GM23338 (cell line): ENCODE data around the gene ZDHHC4. TPM values are rescaled to one million over a fixed set of nuclear protein-coding genes. Genes with fewer than 3 reads are reported as not detected.

Source experiments
- ATAC-seq: fragments of 200-7000 bp; cut with Tn5 transposase; 3 replicates; pipeline ENCODE4 v1.9.1; 2020
- DNase-seq: peaks from one replicate; pipeline ENCODE4 v3.0.0-alpha.2; 2015; ENCODE audit warnings: low spot score
- H2AFZ ChIP-seq: fragments of 200-600 bp; sonication (generic); 2 replicates; pipeline ENCODE4 v1.8.0; 2016; ENCODE audit warnings: antibody characterized with exemption, mild to moderate bottlenecking, moderate library complexity
- H3F3A ChIP-seq: fragments of 200-600 bp; sonication (generic); replicated peaks from 2 replicates; pipeline ENCODE4 v1.8.0; 2017; ENCODE audit warnings: antibody characterized with exemption, mixed run types, low read depth
- H3K27ac ChIP-seq: fragments of 200-600 bp; sonication (generic); 2 replicates; pipeline ENCODE4 v1.6.1; 2016; ENCODE audit warnings: low read depth
- H3K27me3 ChIP-seq: fragments of 200-600 bp; sonication (generic); 2 replicates; pipeline ENCODE4 v1.8.0; 2016; ENCODE audit warnings: mild to moderate bottlenecking, mixed run types, moderate library complexity; ENCODE audit not compliant: insufficient read depth
- H3K36me3 ChIP-seq: fragments of 200-600 bp; sonication (generic); 2 replicates; pipeline ENCODE4 v1.8.0; 2016; ENCODE audit warnings: mild to moderate bottlenecking; ENCODE audit not compliant: insufficient read depth
- H3K4me1 ChIP-seq: fragments of 200-600 bp; sonication (generic); 2 replicates; pipeline ENCODE4 v1.8.0; 2016; ENCODE audit warnings: mild to moderate bottlenecking, moderate library complexity; ENCODE audit not compliant: insufficient read depth
- H3K4me2 ChIP-seq: fragments of 200-600 bp; sonication (generic); 2 replicates; pipeline ENCODE4 v1.7.1; 2017; ENCODE audit warnings: mixed run types
- H3K4me3 ChIP-seq: fragments of 200-600 bp; sonication (generic); 2 replicates; pipeline ENCODE4 v1.6.1; 2016; ENCODE audit warnings: mixed run types
- H3K79me2 ChIP-seq: fragments of 200-600 bp; sonication (generic); replicated peaks from 2 replicates; pipeline ENCODE4 v1.8.0; 2017; ENCODE audit warnings: mild to moderate bottlenecking; ENCODE audit not compliant: insufficient read depth
- H3K9me2 ChIP-seq: fragments of 200-600 bp; sonication (generic); 2 replicates; pipeline ENCODE4 v1.8.0; 2017; ENCODE audit not compliant: insufficient read depth
- H4K20me1 ChIP-seq: fragments of 200-600 bp; sonication (generic); replicated peaks from 2 replicates; pipeline ENCODE4 v1.8.0; 2017; ENCODE audit warnings: mild to moderate bottlenecking; ENCODE audit not compliant: insufficient read depth
- H3K27ac Mint-ChIP-seq: 2 replicates; pipeline ENCODE4 v1.8.0; 2020; ENCODE audit warnings: inconsistent platforms, mild to moderate bottlenecking, moderate library complexity, mixed read lengths
- H3K27me3 Mint-ChIP-seq: 3 replicates; pipeline ENCODE4 v1.8.0; 2022; ENCODE audit warnings: low read depth, mild to moderate bottlenecking, moderate library complexity, mixed read lengths, inconsistent platforms; ENCODE audit not compliant: insufficient read depth, poor library complexity
- H3K36me3 Mint-ChIP-seq: 3 replicates; pipeline ENCODE4 v1.8.0; 2021; ENCODE audit warnings: low read depth, mild to moderate bottlenecking, inconsistent platforms, moderate library complexity, mixed read lengths
- H3K4me1 Mint-ChIP-seq: 3 replicates; pipeline ENCODE4 v1.8.0; 2020; ENCODE audit warnings: mild to moderate bottlenecking, inconsistent platforms, mixed read lengths
- H3K4me3 Mint-ChIP-seq: 3 replicates; pipeline ENCODE4 v1.8.0; 2021; ENCODE audit warnings: moderate library complexity, mild to moderate bottlenecking, inconsistent platforms, mixed read lengths
- H3K9me3 Mint-ChIP-seq: 3 replicates; pipeline ENCODE4 v1.8.0; 2020; ENCODE audit warnings: moderate library complexity, mild to moderate bottlenecking, inconsistent platforms, mixed read lengths
- EZH2 ChIP-seq: fragments of 200-600 bp; sonication (generic); IDR thresholded peaks from one replicate; pipeline ENCODE4 v1.8.0; 2017; ENCODE audit warnings: antibody characterized with exemption, mild to moderate bottlenecking, low read depth; ENCODE audit not compliant: unreplicated experiment
- JUNB ChIP-seq: IDR thresholded peaks from one replicate; pipeline ENCODE4 v1.6.1; 2016; ENCODE audit warnings: antibody characterized with exemption; ENCODE audit not compliant: unreplicated experiment
- POLR2AphosphoS5 ChIP-seq: IDR thresholded peaks from 2 replicates; pipeline ENCODE4 v1.6.1; 2016; ENCODE audit warnings: antibody characterized with exemption, low read depth
- STAT1 ChIP-seq: IDR thresholded peaks from one replicate; pipeline ENCODE4 v1.6.1; 2016; ENCODE audit warnings: antibody characterized with exemption; ENCODE audit not compliant: unreplicated experiment
- ZNF114 ChIP-seq: fragments of 250-450 bp; sonication (Bioruptor Pico); IDR thresholded peaks from 2 replicates; pipeline ENCODE4 v1.5.0; 2020; ENCODE audit warnings: mild to moderate bottlenecking, moderate library complexity
- ZNF331 ChIP-seq: fragments of 250-450 bp; sonication (Bioruptor Pico); IDR thresholded peaks from 2 replicates; pipeline ENCODE4 v1.5.0; 2020; ENCODE audit warnings: low read depth, mild to moderate bottlenecking, moderate library complexity
- polyA plus RNA-seq: library from polyadenylated mRNA; unstranded; fragments of >200 nt; fragmentation: Nextera tagmentation; extraction: Ambion mirVana; gene quantifications from 2 replicates; pipeline ENCODE4 v1.2.1, GENCODE V29; 2016
- total RNA-seq: library from RNA; depleted of rRNA; stranded (reverse); fragments of >200 nt; shearing (Covaris generic); gene quantifications from 2 replicates; pipeline ENCODE4 v1.2.3, GENCODE V29; 2014
- TF ChIP-seq, protein P1 (sequence below): fragments of 250-450 bp; sonication (Bioruptor Pico); IDR thresholded peaks from 2 replicates; pipeline ENCODE4 v1.5.0; 2020; ENCODE audit warnings: mild to moderate bottlenecking, moderate library complexity
- TF ChIP-seq, protein P2 (sequence below), 2 experiments: fragments of 200-600 bp in 1 of 2; sonication (generic) in 1 of 2; conservative IDR thresholded peaks; 2 replicates each; pipeline versions ENCODE4 v1.5.1 to v1.6.1; 2016 to 2017; ENCODE audit warnings: antibody characterized with exemption in 2 of 2, low read depth in 2 of 2, mild to moderate bottlenecking in 2 of 2, moderate library complexity in 1 of 2

Gene ZDHHC4
- total and polyA plus RNA-seq, 2 experiments from 2014 or later: 31.2 to 58.9 TPM

DNA sequence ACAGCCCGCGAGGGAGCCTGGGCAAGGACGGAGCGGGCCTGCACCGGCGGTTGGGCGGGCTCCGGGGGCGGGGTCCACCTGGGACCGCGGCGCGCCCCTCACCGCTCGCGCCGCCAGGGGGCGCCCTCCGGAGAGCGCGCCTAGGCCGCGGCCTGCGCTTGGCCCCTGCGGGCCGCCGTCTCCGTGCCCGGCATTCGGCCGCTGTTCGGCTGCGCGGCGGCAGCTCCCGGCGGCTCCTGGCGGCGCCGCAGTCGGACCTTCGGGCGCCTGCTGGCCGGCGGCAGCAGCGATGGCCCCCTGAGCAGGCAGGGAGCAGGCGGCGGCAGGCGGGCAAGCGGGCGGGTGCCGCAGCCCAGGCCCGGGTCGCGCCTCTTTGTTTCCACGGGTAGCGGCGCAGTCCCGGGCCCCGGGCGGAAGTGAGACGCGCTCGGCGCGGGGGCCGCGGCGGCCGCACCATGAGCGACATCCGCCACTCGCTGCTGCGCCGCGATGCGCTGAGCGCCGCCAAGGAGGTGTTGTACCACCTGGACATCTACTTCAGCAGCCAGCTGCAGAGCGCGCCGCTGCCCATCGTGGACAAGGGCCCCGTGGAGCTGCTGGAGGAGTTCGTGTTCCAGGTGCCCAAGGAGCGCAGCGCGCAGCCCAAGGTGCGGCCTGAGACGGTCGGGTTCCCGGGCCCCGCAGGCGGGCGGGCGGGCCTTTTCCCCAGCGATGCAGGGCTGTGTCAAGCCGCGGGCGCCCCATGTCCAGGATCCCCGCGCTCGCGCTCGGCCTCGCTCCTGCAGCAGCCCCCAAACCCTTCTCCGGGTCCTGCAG, 12.8 kb downstream of the ZDHHC4 start, which contains the start of gene INTS15:
Gene INTS15, plus strand, starts transcription at position 193 of the 816 bp plus-strand sequence. Its CDS starts 263 bp downstream, at position 456.
- H3K27ac Mint-ChIP-seq: no peak within 1 kb of the TSS
- Histone ChIP-seq H3K27me3 (no peaks in the 10 kb centered on the region), H3K79me2 (peaks cover 8% of the 10 kb centered on the region; the same call in 1 of the 2 replicates), H3K4me1 (0 out of 2 replicates have a peak, but pooled peaks cover 4% of the 10 kb centered on the region), H3K4me2 (peak within 1 kb of the TSS; percentile 96), H3K4me3 (peak within 1 kb of the TSS; percentile 95), H3K27ac (no peak within 1 kb of the TSS), H4K20me1 (peaks cover 11% of the 10 kb centered on the region; the same call in 1 of the 2 replicates), H2AFZ (peak within 1 kb of the TSS; percentile 90), H3K9me2 (no peaks in the 10 kb centered on the region), H3K36me3 (peaks cover 10% of the 10 kb centered on the region; the same call in 1 of the 2 replicates), H3F3A (peaks cover 5% of the 10 kb centered on the region; the same call in 1 of the 2 replicates)
- H3K4me3 Mint-ChIP-seq: peak within 1 kb of the TSS; percentile 88
- peak; percentile 88 for DNase-seq
- peak; percentile 89 for ATAC-seq
- peaks cover 8% of the 10 kb centered on the region; the same call in 2 of the 3 replicates for H3K4me1 Mint-ChIP-seq
- H3K9me3 Mint-ChIP-seq: no peaks in the 10 kb centered on the region
- peaks cover 65% of the 10 kb centered on the region for H3K36me3 Mint-ChIP-seq
- TF ChIP-seq EZH2 (no peak), ZNF331 (no peak), JUNB (no peak), STAT1 (no peak), POLR2AphosphoS5 (peak; percentile 66), ZNF114 (CRISPR knock-in tag) (no peak)
- TF ChIP-seq, protein P1, sequence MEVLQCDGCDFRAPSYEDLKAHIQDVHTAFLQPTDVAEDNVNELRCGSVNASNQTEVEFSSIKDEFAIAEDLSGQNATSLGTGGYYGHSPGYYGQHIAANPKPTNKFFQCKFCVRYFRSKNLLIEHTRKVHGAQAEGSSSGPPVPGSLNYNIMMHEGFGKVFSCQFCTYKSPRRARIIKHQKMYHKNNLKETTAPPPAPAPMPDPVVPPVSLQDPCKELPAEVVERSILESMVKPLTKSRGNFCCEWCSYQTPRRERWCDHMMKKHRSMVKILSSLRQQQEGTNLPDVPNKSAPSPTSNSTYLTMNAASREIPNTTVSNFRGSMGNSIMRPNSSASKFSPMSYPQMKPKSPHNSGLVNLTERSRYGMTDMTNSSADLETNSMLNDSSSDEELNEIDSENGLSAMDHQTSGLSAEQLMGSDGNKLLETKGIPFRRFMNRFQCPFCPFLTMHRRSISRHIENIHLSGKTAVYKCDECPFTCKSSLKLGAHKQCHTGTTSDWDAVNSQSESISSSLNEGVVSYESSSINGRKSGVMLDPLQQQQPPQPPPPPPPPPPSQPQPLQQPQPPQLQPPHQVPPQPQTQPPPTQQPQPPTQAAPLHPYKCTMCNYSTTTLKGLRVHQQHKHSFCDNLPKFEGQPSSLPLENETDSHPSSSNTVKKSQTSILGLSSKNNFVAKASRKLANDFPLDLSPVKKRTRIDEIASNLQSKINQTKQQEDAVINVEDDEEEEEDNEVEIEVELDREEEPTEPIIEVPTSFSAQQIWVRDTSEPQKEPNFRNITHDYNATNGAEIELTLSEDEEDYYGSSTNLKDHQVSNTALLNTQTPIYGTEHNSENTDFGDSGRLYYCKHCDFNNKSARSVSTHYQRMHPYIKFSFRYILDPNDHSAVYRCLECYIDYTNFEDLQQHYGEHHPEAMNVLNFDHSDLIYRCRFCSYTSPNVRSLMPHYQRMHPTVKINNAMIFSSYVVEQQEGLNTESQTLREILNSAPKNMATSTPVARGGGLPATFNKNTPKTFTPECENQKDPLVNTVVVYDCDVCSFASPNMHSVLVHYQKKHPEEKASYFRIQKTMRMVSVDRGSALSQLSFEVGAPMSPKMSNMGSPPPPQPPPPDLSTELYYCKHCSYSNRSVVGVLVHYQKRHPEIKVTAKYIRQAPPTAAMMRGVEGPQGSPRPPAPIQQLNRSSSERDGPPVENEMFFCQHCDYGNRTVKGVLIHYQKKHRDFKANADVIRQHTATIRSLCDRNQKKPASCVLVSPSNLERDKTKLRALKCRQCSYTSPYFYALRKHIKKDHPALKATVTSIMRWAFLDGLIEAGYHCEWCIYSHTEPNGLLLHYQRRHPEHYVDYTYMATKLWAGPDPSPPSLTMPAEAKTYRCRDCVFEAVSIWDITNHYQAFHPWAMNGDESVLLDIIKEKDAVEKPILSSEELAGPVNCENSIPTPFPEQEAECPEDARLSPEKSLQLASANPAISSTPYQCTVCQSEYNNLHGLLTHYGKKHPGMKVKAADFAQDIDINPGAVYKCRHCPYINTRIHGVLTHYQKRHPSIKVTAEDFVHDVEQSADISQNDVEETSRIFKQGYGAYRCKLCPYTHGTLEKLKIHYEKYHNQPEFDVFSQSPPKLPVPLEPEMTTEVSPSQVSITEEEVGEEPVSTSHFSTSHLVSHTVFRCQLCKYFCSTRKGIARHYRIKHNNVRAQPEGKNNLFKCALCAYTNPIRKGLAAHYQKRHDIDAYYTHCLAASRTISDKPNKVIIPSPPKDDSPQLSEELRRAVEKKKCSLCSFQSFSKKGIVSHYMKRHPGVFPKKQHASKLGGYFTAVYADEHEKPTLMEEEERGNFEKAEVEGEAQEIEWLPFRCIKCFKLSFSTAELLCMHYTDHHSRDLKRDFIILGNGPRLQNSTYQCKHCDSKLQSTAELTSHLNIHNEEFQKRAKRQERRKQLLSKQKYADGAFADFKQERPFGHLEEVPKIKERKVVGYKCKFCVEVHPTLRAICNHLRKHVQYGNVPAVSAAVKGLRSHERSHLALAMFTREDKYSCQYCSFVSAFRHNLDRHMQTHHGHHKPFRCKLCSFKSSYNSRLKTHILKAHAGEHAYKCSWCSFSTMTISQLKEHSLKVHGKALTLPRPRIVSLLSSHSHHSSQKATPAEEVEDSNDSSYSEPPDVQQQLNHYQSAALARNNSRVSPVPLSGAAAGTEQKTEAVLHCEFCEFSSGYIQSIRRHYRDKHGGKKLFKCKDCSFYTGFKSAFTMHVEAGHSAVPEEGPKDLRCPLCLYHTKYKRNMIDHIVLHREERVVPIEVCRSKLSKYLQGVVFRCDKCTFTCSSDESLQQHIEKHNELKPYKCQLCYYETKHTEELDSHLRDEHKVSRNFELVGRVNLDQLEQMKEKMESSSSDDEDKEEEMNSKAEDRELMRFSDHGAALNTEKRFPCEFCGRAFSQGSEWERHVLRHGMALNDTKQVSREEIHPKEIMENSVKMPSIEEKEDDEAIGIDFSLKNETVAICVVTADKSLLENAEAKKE: no peak
- TF ChIP-seq, protein P2, sequence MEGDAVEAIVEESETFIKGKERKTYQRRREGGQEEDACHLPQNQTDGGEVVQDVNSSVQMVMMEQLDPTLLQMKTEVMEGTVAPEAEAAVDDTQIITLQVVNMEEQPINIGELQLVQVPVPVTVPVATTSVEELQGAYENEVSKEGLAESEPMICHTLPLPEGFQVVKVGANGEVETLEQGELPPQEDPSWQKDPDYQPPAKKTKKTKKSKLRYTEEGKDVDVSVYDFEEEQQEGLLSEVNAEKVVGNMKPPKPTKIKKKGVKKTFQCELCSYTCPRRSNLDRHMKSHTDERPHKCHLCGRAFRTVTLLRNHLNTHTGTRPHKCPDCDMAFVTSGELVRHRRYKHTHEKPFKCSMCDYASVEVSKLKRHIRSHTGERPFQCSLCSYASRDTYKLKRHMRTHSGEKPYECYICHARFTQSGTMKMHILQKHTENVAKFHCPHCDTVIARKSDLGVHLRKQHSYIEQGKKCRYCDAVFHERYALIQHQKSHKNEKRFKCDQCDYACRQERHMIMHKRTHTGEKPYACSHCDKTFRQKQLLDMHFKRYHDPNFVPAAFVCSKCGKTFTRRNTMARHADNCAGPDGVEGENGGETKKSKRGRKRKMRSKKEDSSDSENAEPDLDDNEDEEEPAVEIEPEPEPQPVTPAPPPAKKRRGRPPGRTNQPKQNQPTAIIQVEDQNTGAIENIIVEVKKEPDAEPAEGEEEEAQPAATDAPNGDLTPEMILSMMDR (conservative IDR thresholded peaks at IDR 0.05; ENCODE audit: low read depth in 2 of 2): peak; percentile 29 to 70; a peak in 3 of 4 replicates
- H3K27me3 Mint-ChIP-seq: peaks cover 3% of the 10 kb centered on the region
